ENCODE results near the gene SIRT5.

Gene SIRT5

DNA sequence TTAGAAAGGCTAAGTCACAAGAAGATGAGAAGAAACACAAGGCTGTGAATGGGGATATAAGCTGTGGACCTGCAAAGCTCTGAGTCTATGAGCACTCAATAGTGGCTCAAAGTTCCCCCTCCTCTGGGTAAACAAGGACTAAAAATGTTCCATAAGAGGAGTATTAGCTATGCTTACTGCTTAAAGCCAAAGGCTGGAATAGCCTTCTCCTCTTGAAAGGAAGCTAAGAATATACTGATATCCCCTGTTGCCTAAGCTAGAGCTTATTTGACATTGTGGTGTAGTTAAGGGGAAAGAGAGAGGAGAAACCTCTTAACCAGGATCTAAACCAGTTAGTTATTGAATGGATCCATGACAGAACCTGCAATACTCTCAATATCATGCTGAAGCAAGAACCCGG, 86.5 kb downstream of the SIRT5 start:
- Histone ChIP-seq H3K9me3 (no peaks in the 10 kb centered on the region), H3K27ac (no peak overlapping the region), H3K27me3 (no peaks in the 10 kb centered on the region), H3K36me3 (no peaks in the 10 kb centered on the region), H3K4me3 (no peak overlapping the region), H3K4me1 (peaks cover 0 to 67% (median 10%) of the 10 kb centered on the region in 4 donors)
- intact Hi-C loops (cut with DNase I; ENCODE audit: low total_unique reads) = no loop called here
- TF ChIP-seq, protein P1, sequence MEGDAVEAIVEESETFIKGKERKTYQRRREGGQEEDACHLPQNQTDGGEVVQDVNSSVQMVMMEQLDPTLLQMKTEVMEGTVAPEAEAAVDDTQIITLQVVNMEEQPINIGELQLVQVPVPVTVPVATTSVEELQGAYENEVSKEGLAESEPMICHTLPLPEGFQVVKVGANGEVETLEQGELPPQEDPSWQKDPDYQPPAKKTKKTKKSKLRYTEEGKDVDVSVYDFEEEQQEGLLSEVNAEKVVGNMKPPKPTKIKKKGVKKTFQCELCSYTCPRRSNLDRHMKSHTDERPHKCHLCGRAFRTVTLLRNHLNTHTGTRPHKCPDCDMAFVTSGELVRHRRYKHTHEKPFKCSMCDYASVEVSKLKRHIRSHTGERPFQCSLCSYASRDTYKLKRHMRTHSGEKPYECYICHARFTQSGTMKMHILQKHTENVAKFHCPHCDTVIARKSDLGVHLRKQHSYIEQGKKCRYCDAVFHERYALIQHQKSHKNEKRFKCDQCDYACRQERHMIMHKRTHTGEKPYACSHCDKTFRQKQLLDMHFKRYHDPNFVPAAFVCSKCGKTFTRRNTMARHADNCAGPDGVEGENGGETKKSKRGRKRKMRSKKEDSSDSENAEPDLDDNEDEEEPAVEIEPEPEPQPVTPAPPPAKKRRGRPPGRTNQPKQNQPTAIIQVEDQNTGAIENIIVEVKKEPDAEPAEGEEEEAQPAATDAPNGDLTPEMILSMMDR (IDR thresholded peaks at IDR 0.05) = no peak
- DNase-seq = no peak

DNA sequence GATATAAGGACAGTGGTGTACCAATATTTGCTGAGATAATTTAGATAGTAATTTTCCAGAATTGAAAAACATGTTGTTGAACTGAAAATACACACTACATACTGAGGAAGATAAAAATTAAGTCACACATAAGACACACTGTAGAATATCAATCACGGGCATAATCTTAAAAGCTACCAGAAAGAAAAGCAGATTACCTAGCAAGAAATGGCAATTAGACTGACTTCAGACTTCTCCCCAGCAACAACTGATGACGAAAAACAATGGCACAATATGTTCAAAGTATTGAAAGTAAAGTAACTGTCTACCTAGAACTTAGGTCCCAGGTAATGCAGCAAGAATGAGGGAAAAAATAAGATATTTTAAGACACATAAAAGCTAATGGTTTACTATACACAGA, 87.2 kb downstream of the SIRT5 start:
- H3K4me3 ChIP-seq = no peak overlapping the region

DNA sequence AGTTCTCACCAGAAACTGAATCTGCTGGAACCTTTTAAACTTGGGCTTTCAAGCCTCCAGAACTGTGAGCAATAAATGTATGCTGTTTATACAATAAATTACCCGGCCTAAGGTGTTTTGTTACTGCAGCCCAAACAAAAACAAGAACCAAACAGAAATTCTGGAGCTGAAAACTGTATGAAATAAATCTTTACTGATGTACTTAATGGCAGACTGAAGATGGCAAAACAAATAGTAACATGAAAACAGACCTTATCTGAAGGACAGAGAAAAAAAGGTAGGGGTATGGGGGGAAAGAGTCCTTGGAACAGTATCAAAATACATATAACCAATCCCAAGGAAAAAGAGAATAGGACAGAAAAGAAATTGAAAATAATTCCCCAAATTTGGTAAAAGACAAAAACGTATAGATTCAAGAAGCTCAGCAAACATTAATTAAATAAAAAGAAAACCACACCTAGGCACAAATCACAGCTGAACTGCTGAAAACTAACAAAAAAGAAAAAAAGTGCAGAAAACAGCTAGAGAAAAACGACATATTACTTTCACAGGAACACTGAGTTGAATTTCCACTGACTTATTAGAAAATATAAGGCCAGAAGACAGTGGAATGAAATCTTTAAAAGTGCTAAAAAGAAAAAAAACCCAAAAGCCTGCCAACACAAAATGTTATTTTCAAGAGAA, 88.4 kb downstream of the SIRT5 start:
- Histone ChIP-seq H3K4me3 (no peak overlapping the region), H3K9me3 (no peaks in the 10 kb centered on the region), H3K27ac (no peak overlapping the region), H3K4me1 (peaks cover 0 to 72% (median 10%) of the 10 kb centered on the region in 4 donors), H3K27me3 (no peaks in the 10 kb centered on the region), H3K36me3 (no peaks in the 10 kb centered on the region)
- TF ChIP-seq, protein P1 (IDR thresholded peaks at IDR 0.05) = no peak
- intact Hi-C loops (cut with DNase I; ENCODE audit: low total_unique reads) = no loop called here
- DNase-seq = no peak

More for the DNA sequence above, 87.2 kb downstream of the SIRT5 start:
- intact Hi-C loops (cut with DNase I; ENCODE audit: low total_unique reads) = no loop called here
- H3K27ac ChIP-seq = no peak overlapping the region
- no peak for DNase-seq
- no peaks in the 10 kb centered on the region for H3K36me3 ChIP-seq
- H3K4me1 ChIP-seq = peaks cover 0 to 67% (median 10%) of the 10 kb centered on the region in 4 donors
- H3K9me3 ChIP-seq = no peaks in the 10 kb centered on the region
- no peaks in the 10 kb centered on the region for H3K27me3 ChIP-seq
- TF ChIP-seq, protein P1 (IDR thresholded peaks at IDR 0.05) = no peak

DNA sequence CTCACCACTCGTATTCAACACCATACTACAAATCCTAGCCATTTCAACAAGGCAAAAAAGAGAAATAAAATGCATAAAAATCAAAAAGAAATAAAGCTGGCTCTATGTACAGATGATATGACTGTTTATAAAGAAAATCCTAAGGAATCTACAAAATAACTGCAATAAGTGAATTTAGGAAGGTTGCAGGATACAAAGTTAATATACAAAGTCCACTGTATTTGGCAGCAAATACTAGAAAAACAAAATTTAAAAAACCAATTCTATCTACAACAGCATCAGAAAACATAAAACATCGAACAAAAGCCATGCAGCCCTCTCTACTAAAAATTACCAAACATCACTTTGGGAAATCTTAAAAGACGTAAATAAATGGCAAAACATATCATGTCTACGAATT, 89.6 kb downstream of the SIRT5 start:
- TF ChIP-seq, protein P1 (IDR thresholded peaks at IDR 0.05) = no peak
- H3K27ac ChIP-seq = no peak overlapping the region
- H3K36me3 ChIP-seq = no peaks in the 10 kb centered on the region
- no peak overlapping the region for H3K4me3 ChIP-seq
- DNase-seq = no peak
- intact Hi-C loops (cut with DNase I; ENCODE audit: low total_unique reads) = no loop called here
- no peaks in the 10 kb centered on the region for H3K27me3 ChIP-seq
- H3K4me1 ChIP-seq = peaks cover 0 to 72% (median 12%) of the 10 kb centered on the region in 4 donors
- no peaks in the 10 kb centered on the region for H3K9me3 ChIP-seq

Measured in tibial artery (tissue), 4 donors.